HPDE6-E6E7 (cell line): ENCODE data around the gene RAB28.

Source experiments
- DNase-seq: peaks from one replicate; pipeline ENCODE4 v3.0.0; 2011; ENCODE audit warnings: missing footprints; ENCODE audit errors: extremely low spot score

RAB28 gene

GRCh38 chr4:13371048-13371447 lies 113.1 kb downstream of the RAB28 start:
- no peak for DNase-seq

- DNase-seq: no peak
Measured at GRCh38 chr4:13368217-13368616, 115.9 kb downstream of the RAB28 start.

- no peak for DNase-seq
Measured at GRCh38 chr4:13367691-13368090, 116.4 kb downstream of the RAB28 start.

GRCh38 chr4:13367244-13367643 lies 116.9 kb downstream of the RAB28 start:
- DNase-seq: no peak

GRCh38 chr4:13365195-13365594 lies 118.9 kb downstream of the RAB28 start:
- DNase-seq: no peak

- DNase-seq: no peak
Measured at GRCh38 chr4:13364653-13365052, 119.5 kb downstream of the RAB28 start.

- DNase-seq: no peak
Measured at GRCh38 chr4:13364172-13364571, 120.0 kb downstream of the RAB28 start.

- no peak for DNase-seq
Measured at GRCh38 chr4:13359809-13360208, 124.3 kb downstream of the RAB28 start.

- DNase-seq: no peak
Measured at GRCh38 chr4:13355111-13355880, 128.8 kb downstream of the RAB28 start.

- DNase-seq: no peak
Measured at GRCh38 chr4:13349096-13349495, 135.0 kb downstream of the RAB28 start.

GRCh38 chr4:13348216-13348615 lies 135.9 kb downstream of the RAB28 start:
- no peak for DNase-seq

GRCh38 chr4:13347517-13348125 lies 136.5 kb downstream of the RAB28 start:
- DNase-seq: no peak

- no peak for DNase-seq
Measured at GRCh38 chr4:13344216-13344615, 139.9 kb downstream of the RAB28 start.

GRCh38 chr4:13340672-13341071 lies 143.5 kb downstream of the RAB28 start:
- DNase-seq: no peak

- DNase-seq: no peak
Measured at GRCh38 chr4:13331827-13332226, 152.3 kb downstream of the RAB28 start.

- DNase-seq: no peak
Measured at GRCh38 chr4:13329963-13330362, 154.2 kb downstream of the RAB28 start.

- DNase-seq: no peak
Measured at GRCh38 chr4:13329340-13329850, 154.7 kb downstream of the RAB28 start.

- DNase-seq: no peak
Measured at GRCh38 chr4:13328591-13328990, 155.5 kb downstream of the RAB28 start.

- DNase-seq: no peak
Measured at GRCh38 chr4:13327991-13328390, 156.1 kb downstream of the RAB28 start.

- no peak for DNase-seq
Measured at GRCh38 chr4:13325744-13326143, 158.4 kb downstream of the RAB28 start.

- DNase-seq: no peak
Measured at GRCh38 chr4:13323921-13324320, 160.2 kb downstream of the RAB28 start.

- no peak for DNase-seq
Measured at GRCh38 chr4:13322681-13323101, 161.4 kb downstream of the RAB28 start.
